IMR-90 (cell line): ENCODE measurements around the gene SLC12A8. TPM values are rescaled to one million over a fixed set of nuclear protein-coding genes. Genes with fewer than 3 reads are reported as not detected.

Experiments used
- ATAC-seq: fragments of 200-7000 bp; cut with Tn5 transposase; 2 replicates; pipeline ENCODE4 v1.9.1; 2020; ENCODE audit warnings: low read depth, mild to moderate bottlenecking, moderate library complexity
- BruUV-seq: library from RNA; stranded (reverse); fragments of 400-500 nt; replicated peaks from 2 replicates; lab custom pipeline; 2021; lab: Mats Ljungman, UMichigan
- CTCF ChIA-PET: fragments of 300-600 bp; formaldehyde crosslinking; extraction: SDS; loops from one replicate; lab custom pipeline; 2021; ENCODE audit warnings: antibody characterized with exemption; lab: Yijun Ruan, JAX
- POLR2A ChIA-PET: fragments of 300-600 bp; sonication (Branson Sonifier 250); formaldehyde crosslinking; loops from one replicate; lab custom pipeline; 2022; ENCODE audit warnings: antibody characterized with exemption; ENCODE audit not compliant: unreplicated experiment; lab: Charles Lee
- DNase-seq: peaks from one replicate; pipeline ENCODE4 v3.0.0; 2013
- H2AFZ ChIP-seq: replicated peaks from 2 replicates; pipeline ENCODE3; 2013; ENCODE audit warnings: low read length, mild to moderate bottlenecking; ENCODE audit not compliant: poor library complexity
- H2AK5ac ChIP-seq: 2 replicates; pipeline ENCODE4 v1.6.1; 2013; ENCODE audit warnings: low read depth, low read length, inconsistent platforms
- H2AK9ac ChIP-seq: replicated peaks from 2 replicates; pipeline ENCODE3; 2013; ENCODE audit warnings: mild to moderate bottlenecking, low read depth, low read length, moderate library complexity; ENCODE audit not compliant: poor library complexity
- H2BK120ac ChIP-seq: 2 replicates; pipeline ENCODE4 v1.6.1; 2013; ENCODE audit warnings: low read depth, low read length, inconsistent platforms
- H2BK15ac ChIP-seq: 3 replicates; pipeline ENCODE4 v1.6.1; 2013; ENCODE audit warnings: low read depth, low read length, inconsistent platforms
- H2BK20ac ChIP-seq: 2 replicates; pipeline ENCODE4 v1.6.1; 2013; ENCODE audit warnings: low read depth, mild to moderate bottlenecking, inconsistent platforms, low read length, moderate library complexity
- H2BK5ac ChIP-seq: 2 replicates; pipeline ENCODE4 v1.6.1; 2013; ENCODE audit warnings: mild to moderate bottlenecking, low read depth, low read length, inconsistent platforms; ENCODE audit not compliant: poor library complexity, severe bottlenecking
- H3K14ac ChIP-seq: replicated peaks from 2 replicates; pipeline ENCODE4 v1.6.1; 2013; ENCODE audit warnings: low read depth, low read length, inconsistent platforms
- H3K18ac ChIP-seq: 2 replicates; pipeline ENCODE4 v1.6.1; 2013; ENCODE audit warnings: low read depth, low read length, control low read depth
- H3K23ac ChIP-seq: 2 replicates; pipeline ENCODE4 v1.6.1; 2013; ENCODE audit warnings: low read depth, low read length, inconsistent platforms
- H3K27ac ChIP-seq: 2 replicates; pipeline ENCODE4 v1.5.1; 2013; ENCODE audit warnings: mild to moderate bottlenecking, control low read depth, low read length; ENCODE audit not compliant: insufficient read depth
- H3K27me3 ChIP-seq: 2 replicates; pipeline ENCODE4 v1.6.1; 2013; ENCODE audit warnings: low read length; ENCODE audit not compliant: control insufficient read depth, insufficient read depth
- H3K36me3 ChIP-seq: 2 replicates; pipeline ENCODE4 v1.6.1; 2013; ENCODE audit warnings: low read length, mixed read lengths; ENCODE audit not compliant: control insufficient read depth, insufficient read depth
- H3K4ac ChIP-seq: 2 replicates; pipeline ENCODE4 v1.6.1; 2013; ENCODE audit warnings: low read depth, low read length, inconsistent platforms
- H3K4me1 ChIP-seq: 2 replicates; pipeline ENCODE4 v1.6.1; 2013; ENCODE audit warnings: low read length, mixed read lengths; ENCODE audit not compliant: control insufficient read depth, insufficient read depth
- H3K4me2 ChIP-seq: 2 replicates; pipeline ENCODE4 v1.6.1; 2013; ENCODE audit warnings: low read depth, mild to moderate bottlenecking, control low read depth, low read length, moderate library complexity
- H3K4me3 ChIP-seq: 2 replicates; pipeline ENCODE4 v1.5.1; 2013; ENCODE audit warnings: low read depth, mild to moderate bottlenecking, control low read depth, low read length, moderate library complexity; ENCODE audit not compliant: insufficient read depth
- H3K56ac ChIP-seq: 2 replicates; pipeline ENCODE4 v1.6.1; 2013; ENCODE audit warnings: low read length, inconsistent platforms; ENCODE audit not compliant: insufficient read depth; ENCODE audit errors: extremely low read depth
- H3K79me1 ChIP-seq, 2 experiments: 2 replicates each; pipeline ENCODE4 v1.6.1; 2013; ENCODE audit warnings: low read length in 2 of 2, inconsistent platforms in 1 of 2, low read depth in 1 of 2
- H3K9ac ChIP-seq: 2 replicates; pipeline ENCODE4 v1.6.1; 2013; ENCODE audit warnings: low read depth, low read length, control low read depth
- H3K9me1 ChIP-seq: 2 replicates; pipeline ENCODE4 v1.6.1; 2013; ENCODE audit warnings: low read length, inconsistent platforms; ENCODE audit not compliant: insufficient read depth
- H3K9me3 ChIP-seq: 2 replicates; pipeline ENCODE4 v1.6.1; 2013; ENCODE audit warnings: low read length; ENCODE audit not compliant: control insufficient read depth, insufficient read depth
- H4K20me1 ChIP-seq: 2 replicates; pipeline ENCODE4 v1.6.1; 2013; ENCODE audit warnings: low read length, inconsistent platforms; ENCODE audit not compliant: insufficient read depth
- H4K5ac ChIP-seq: 2 replicates; pipeline ENCODE4 v1.6.1; 2013; ENCODE audit warnings: mild to moderate bottlenecking, low read depth, low read length, control low read depth
- H4K8ac ChIP-seq, 2 experiments: 2 replicates each; pipeline ENCODE4 v1.6.1; 2013; ENCODE audit warnings: low read depth in 2 of 2, low read length in 2 of 2, control low read depth in 1 of 2, inconsistent platforms in 1 of 2
- H4K91ac ChIP-seq: 2 replicates; pipeline ENCODE4 v1.6.1; 2013; ENCODE audit warnings: low read depth, low read length, inconsistent platforms; ENCODE audit not compliant: insufficient read depth
- BHLHE40 ChIP-seq: fragments of 150-350 bp; IDR thresholded peaks from 2 replicates; pipeline ENCODE4 v1.6.1; 2016; ENCODE audit warnings: mild to moderate bottlenecking, low read depth, low read length
- CEBPB ChIP-seq: IDR thresholded peaks from 2 replicates; pipeline ENCODE4 v1.6.1; 2012; ENCODE audit warnings: low read depth, low read length, improper control_type of control experiment
- CHD1 ChIP-seq: IDR thresholded peaks from 2 replicates; pipeline ENCODE4 v1.6.1; 2012; ENCODE audit warnings: low read depth, low read length, improper control_type of control experiment
- FOS ChIP-seq: fragments of 150-350 bp; IDR thresholded peaks from 2 replicates; pipeline ENCODE4 v1.6.1; 2016; ENCODE audit warnings: low read depth, low read length
- MAFK ChIP-seq: IDR thresholded peaks from 2 replicates; pipeline ENCODE4 v1.6.1; 2012; ENCODE audit warnings: low read depth, low read length, improper control_type of control experiment
- MAZ ChIP-seq: IDR thresholded peaks from 2 replicates; pipeline ENCODE4 v1.6.1; 2012; ENCODE audit warnings: low read depth, mild to moderate bottlenecking, low read length, improper control_type of control experiment, moderate library complexity, borderline replicate concordance
- MXI1 ChIP-seq: IDR thresholded peaks from 2 replicates; pipeline ENCODE4 v1.6.1; 2012; ENCODE audit warnings: low read depth, mild to moderate bottlenecking, low read length, moderate library complexity, borderline replicate concordance
- POLR2A ChIP-seq: IDR thresholded peaks from 2 replicates; pipeline ENCODE4 v1.6.1; 2012; ENCODE audit warnings: mild to moderate bottlenecking, low read depth, low read length
- RAD21 ChIP-seq: IDR thresholded peaks from 2 replicates; pipeline ENCODE4 v1.6.1; 2012; ENCODE audit warnings: low read length, improper control_type of control experiment
- RCOR1 ChIP-seq: IDR thresholded peaks from 2 replicates; pipeline ENCODE4 v1.6.1; 2012; ENCODE audit warnings: mild to moderate bottlenecking, low read length, improper control_type of control experiment; ENCODE audit not compliant: insufficient replicate concordance
- RFX5 ChIP-seq: IDR thresholded peaks from 2 replicates; pipeline ENCODE4 v1.8.0; 2012; ENCODE audit warnings: low read depth, mild to moderate bottlenecking, low read length, moderate library complexity
- SMC3 ChIP-seq: fragments of 150-350 bp; IDR thresholded peaks from 2 replicates; pipeline ENCODE4 v1.6.1; 2016; ENCODE audit warnings: low read depth, mild to moderate bottlenecking, antibody characterized with exemption, low read length, moderate library complexity
- WGBS, 2 experiments: methylation state at CpG; one replicate each; pipeline versions ENCODE4 v1.1.5 to v1.1.7; 2013; ENCODE audit warnings: missing lambda C conversion rate in 2 of 2; ENCODE audit not compliant: insufficient read length in 1 of 2; ENCODE audit errors: extremely low coverage in 2 of 2; 5-methylcytosine and 5-hydroxymethylcytosine counted together
- dilution Hi-C: fragments of 300-500 bp; cut with HindIII; formaldehyde crosslinking; loops from one replicate; pipeline ENCODE4 v1.14.3; 2018; ENCODE audit warnings: low sequenced_read_pairs; ENCODE audit not compliant: unreplicated experiment
- in situ Hi-C: fragments of 300-500 bp; cut with MboI; formaldehyde crosslinking; loops from 3 replicates; pipeline ENCODE4 v1.14.3; 2019; ENCODE audit warnings: low sequenced_read_pairs, inconsistent platforms, mixed read lengths
- intact Hi-C: fragments of 100-400 bp; cut with micrococcal nuclease; formaldehyde crosslinking; loops from 2 replicates; pipeline ENCODE4 v1.10.0; 2022
- polyA plus RNA-seq, 3 experiments: library from polyadenylated mRNA; depleted of rRNA; stranded (reverse); fragments of >200 nt; gene quantifications; 2 replicates each; pipeline ENCODE4 v1.2.3, GENCODE V29; 2012; ENCODE audit warnings: low replicate concordance in 1 of 3
- total RNA-seq: library from RNA; depleted of rRNA; stranded (reverse); fragments of >200 nt; gene quantifications from 2 replicates; pipeline ENCODE4 v1.2.3, GENCODE V29; 2012
- TF ChIP-seq, protein P1 (sequence below): fragments of 150-350 bp; IDR thresholded peaks from 2 replicates; pipeline ENCODE4 v1.6.1; 2017; ENCODE audit warnings: mild to moderate bottlenecking, antibody characterized with exemption, low read length, low read depth

The SLC12A8 gene
- total and polyA plus RNA-seq, 2 of the 4 experiments (the other 2 are of a cell fraction) = 2.2 to 4.3 TPM

DNA sequence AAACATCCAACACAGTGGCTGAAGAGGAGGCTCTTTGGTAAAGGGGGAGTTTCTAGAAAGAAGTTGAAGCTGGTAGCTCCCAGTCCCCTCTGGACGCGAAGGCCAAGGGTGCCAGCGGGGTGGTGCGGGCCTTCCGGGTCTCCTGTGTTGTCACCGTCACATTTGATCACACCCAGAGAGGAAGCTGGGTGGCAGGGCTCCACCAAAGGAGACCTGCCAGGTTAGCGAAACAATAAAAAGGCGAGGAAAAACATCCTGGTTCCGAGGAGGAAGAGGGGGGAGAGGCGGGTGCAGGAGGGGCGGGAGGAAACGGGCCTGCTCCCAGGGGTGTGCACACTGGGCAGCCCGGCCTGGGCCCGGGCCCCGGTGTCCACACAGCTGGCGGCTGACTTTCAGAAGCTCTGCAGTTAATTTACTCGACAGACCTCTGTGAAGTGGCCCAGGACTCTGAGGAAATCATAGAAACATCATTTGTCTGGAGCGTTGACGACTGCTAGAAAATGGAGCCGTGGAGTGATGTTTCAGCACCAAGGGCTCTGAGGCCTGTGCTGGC is 168.9 kb downstream of the SLC12A8 start:
- Histone ChIP-seq H3K4me3 (no peak overlapping the region), H2BK20ac (no peak overlapping the region), H4K20me1 (peaks cover 94% of the 10 kb centered on the region), H3K56ac (no peak overlapping the region), H2BK120ac (peak overlapping the region; percentile 39; the same call in 1 of the 2 replicates), H3K36me3 (peaks cover 30% of the 10 kb centered on the region), H4K5ac (no peak overlapping the region; the same call in 1 of the 2 replicates), H3K4ac (peak overlapping the region; percentile 38; the same call in 1 of the 2 replicates), H2BK5ac (no peak overlapping the region), H3K14ac (peak overlapping the region; percentile 46), H3K27ac (no peak overlapping the region), H3K79me1 (peaks cover 40 to 92% of the 10 kb centered on the region in 2 experiments), H4K8ac (no peak overlapping the region), H2AK9ac (peak overlapping the region; percentile 29), H3K23ac (peak overlapping the region; percentile 26; the same call in 1 of the 2 replicates), H3K9ac (no peak overlapping the region), H3K27me3 (no peaks in the 10 kb centered on the region), H2AK5ac (no peak overlapping the region), H3K18ac (no peak overlapping the region), H3K4me2 (peak overlapping the region; percentile 72; the same call in 1 of the 2 replicates), H2AFZ (peak overlapping the region; percentile 6), H3K4me1 (peaks cover 46% of the 10 kb centered on the region), H3K9me1 (peaks cover 37% of the 10 kb centered on the region), H2BK15ac (no peak overlapping the region), H4K91ac (no peak overlapping the region), H3K9me3 (no peaks in the 10 kb centered on the region)
- 66% methylated on average over 12 of the region's 20 CpGs; no CpG with 5 or more reads in 1 of the 2 experiments for WGBS, 2 experiments
- BruUV-seq = no TSS peak
- CTCF ChIA-PET = no interaction called here
- no peak for TF ChIP-seq POLR2A
- TF ChIP-seq RFX5 = no peak
- TF ChIP-seq FOS = no peak
- no peak for TF ChIP-seq BHLHE40
- no peak for TF ChIP-seq RAD21
- TF ChIP-seq MAZ = no peak
- no peak for TF ChIP-seq RCOR1
- no peak for TF ChIP-seq SMC3
- no peak for TF ChIP-seq CEBPB
- no peak for TF ChIP-seq MXI1
- no peak for TF ChIP-seq MAFK
- TF ChIP-seq CHD1 = no peak
- TF ChIP-seq, protein P1, sequence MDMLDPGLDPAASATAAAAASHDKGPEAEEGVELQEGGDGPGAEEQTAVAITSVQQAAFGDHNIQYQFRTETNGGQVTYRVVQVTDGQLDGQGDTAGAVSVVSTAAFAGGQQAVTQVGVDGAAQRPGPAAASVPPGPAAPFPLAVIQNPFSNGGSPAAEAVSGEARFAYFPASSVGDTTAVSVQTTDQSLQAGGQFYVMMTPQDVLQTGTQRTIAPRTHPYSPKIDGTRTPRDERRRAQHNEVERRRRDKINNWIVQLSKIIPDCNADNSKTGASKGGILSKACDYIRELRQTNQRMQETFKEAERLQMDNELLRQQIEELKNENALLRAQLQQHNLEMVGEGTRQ = no peak
- in situ Hi-C loops (loop anchor here (10.0 kb wide), 1 partner anchor 391 kb away; no protein-coding TSS in a partner anchor), dilution Hi-C loops (no loop called here), intact Hi-C loops (loop anchor here (2.0 kb wide), 1 partner anchor 395 kb away; no protein-coding TSS in a partner anchor)
- POLR2A ChIA-PET = no interaction called here
- DNase-seq = no peak
- no peak for ATAC-seq
